Body of pancreas (tissue), 4 donors: ENCODE results near the gene CRYBA2. TPM values are rescaled to one million over a fixed set of nuclear protein-coding genes. Genes with fewer than 3 reads are reported as not detected.

Source experiments
- ATAC-seq: fragments of 150-250 bp; one replicate; pipeline ENCODE4 v1.9.1; 2016
- DNase-seq, 4 donors: peaks; one replicate each; pipeline ENCODE4 v3.0.0-alpha.2; 2019
- H3K27ac ChIP-seq, 4 donors: fragments of 200-600 bp; sonication (generic); 1 replicate in 3 of 4; 2 replicates in 1 of 4; pipeline versions ENCODE4 v1.5.1 to v1.6.1; 2016 to 2019; ENCODE audit warnings: mild to moderate bottlenecking in 1 of 4, mixed read lengths in 1 of 4, moderate library complexity in 1 of 4
- H3K27me3 ChIP-seq, 2 donors: fragments of 200-600 bp; sonication (generic); one replicate each; pipeline ENCODE4 v1.6.0; 2016; ENCODE audit warnings: mild to moderate bottlenecking in 1 of 2
- H3K36me3 ChIP-seq, 2 donors: fragments of 200-600 bp; sonication (generic); replicated peaks in 1 of 2; 2 replicates each; pipeline ENCODE4 v1.5.1; 2016; ENCODE audit warnings: low read depth in 2 of 2; ENCODE audit not compliant: insufficient read depth in 1 of 2
- H3K4me1 ChIP-seq: fragments of 200-600 bp; sonication (generic); one replicate; pipeline ENCODE4 v1.6.0; 2016
- H3K4me3 ChIP-seq, 2 donors: fragments of 200-600 bp; sonication (generic); 1 replicate in 1 of 2; 2 replicates in 1 of 2; pipeline ENCODE4 v1.5.1; 2016 to 2019
- H3K9me3 ChIP-seq, 3 donors: fragments of 200-600 bp; sonication (generic); 1 replicate in 2 of 3; 2 replicates in 1 of 3; pipeline ENCODE4 v1.5.1; 2016
- POLR2A ChIP-seq, 3 donors: fragments of 450-650 bp; IDR thresholded peaks; one replicate each; pipeline ENCODE4 v1.6.1; 2016; ENCODE audit warnings: antibody characterized with exemption in 3 of 3, mild to moderate bottlenecking in 2 of 3
- WGBS, 2 donors: methylation state at CpG; one replicate each; pipeline ENCODE4 v1.1.5; 2017; 5-methylcytosine and 5-hydroxymethylcytosine counted together
- intact Hi-C: fragments of 100-400 bp; cut with DNase I; formaldehyde crosslinking; loops from one replicate; pipeline ENCODE4 v1.15.1; 2023
- total RNA-seq, 2 donors: library from RNA; depleted of rRNA; stranded (reverse); fragments of >200 nt; gene quantifications; one replicate each; pipeline ENCODE4 v1.1.0, GENCODE V29; 2016
- TF ChIP-seq, protein P1 (sequence below), 7 experiments: fragments of 450-650 bp in 4 of 7; fragments of 200-600 bp in 3 of 7; sonication (generic) in 3 of 7; IDR thresholded peaks; one replicate each; pipeline ENCODE4 v1.5.1; 2016 to 2019; ENCODE audit warnings: antibody characterized with exemption in 7 of 7

The CRYBA2 gene
- total RNA-seq, 2 donors from 2014 or later: 23.1 to 26.4 TPM

DNA sequence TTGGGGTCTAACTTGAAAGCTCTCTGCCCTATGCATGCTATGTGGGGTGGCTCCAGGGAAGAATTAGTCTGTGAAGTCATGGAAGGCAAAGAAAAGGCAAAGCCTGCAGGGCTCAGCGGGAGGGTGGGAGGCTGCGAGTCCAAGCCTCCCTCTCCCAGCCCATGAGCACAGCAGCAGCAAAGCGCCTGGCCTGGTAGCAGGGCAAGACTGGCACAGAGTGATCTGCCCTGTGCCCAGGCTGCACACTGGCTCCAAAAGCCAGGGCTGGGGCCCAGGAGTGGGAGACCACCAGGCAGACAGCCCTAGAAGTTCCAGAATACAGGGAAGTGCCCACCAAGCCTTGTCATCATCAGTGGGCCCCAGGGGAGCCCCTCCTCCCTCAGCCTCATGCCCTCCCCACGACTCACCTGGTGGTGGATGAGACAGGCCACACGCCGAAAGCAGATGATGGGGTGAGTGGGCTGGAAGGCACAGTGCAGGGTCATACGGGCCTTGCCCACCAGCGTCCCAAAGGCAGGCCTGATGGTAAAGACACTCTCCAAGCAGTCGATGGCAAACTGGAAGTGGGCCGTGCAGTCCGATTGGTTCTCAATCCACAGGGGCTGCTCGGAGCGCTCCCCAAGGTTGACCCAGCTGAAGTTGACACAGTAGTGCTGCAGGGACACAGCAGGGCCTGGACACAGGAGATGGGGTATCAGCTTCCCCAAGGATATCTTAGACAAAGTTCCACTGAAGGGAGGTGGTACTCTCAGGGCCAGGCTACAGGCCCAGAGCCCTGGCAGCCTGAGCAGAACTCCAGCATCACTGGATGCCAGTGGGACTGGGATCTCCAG is 36.0 kb upstream of the CRYBA2 start:
- ATAC-seq (no peak), DNase-seq (no peak)
- no peak overlapping the region for H3K27ac ChIP-seq
- no peak overlapping the region for H3K4me3 ChIP-seq
- H3K9me3 ChIP-seq: no peaks in the 10 kb centered on the region
- TF ChIP-seq, protein P1, sequence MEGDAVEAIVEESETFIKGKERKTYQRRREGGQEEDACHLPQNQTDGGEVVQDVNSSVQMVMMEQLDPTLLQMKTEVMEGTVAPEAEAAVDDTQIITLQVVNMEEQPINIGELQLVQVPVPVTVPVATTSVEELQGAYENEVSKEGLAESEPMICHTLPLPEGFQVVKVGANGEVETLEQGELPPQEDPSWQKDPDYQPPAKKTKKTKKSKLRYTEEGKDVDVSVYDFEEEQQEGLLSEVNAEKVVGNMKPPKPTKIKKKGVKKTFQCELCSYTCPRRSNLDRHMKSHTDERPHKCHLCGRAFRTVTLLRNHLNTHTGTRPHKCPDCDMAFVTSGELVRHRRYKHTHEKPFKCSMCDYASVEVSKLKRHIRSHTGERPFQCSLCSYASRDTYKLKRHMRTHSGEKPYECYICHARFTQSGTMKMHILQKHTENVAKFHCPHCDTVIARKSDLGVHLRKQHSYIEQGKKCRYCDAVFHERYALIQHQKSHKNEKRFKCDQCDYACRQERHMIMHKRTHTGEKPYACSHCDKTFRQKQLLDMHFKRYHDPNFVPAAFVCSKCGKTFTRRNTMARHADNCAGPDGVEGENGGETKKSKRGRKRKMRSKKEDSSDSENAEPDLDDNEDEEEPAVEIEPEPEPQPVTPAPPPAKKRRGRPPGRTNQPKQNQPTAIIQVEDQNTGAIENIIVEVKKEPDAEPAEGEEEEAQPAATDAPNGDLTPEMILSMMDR (IDR thresholded peaks at IDR 0.05): no peak
- no peak for TF ChIP-seq POLR2A (IDR thresholded peaks at IDR 0.05)
- no peaks in the 10 kb centered on the region for H3K36me3 ChIP-seq
- intact Hi-C loops: no loop called here
- no peaks in the 10 kb centered on the region for H3K4me1 ChIP-seq
- WGBS, 2 donors: 63 to 69% methylated on average over 5 to 13 of the region's 13 CpGs
- no peaks in the 10 kb centered on the region for H3K27me3 ChIP-seq

DNA sequence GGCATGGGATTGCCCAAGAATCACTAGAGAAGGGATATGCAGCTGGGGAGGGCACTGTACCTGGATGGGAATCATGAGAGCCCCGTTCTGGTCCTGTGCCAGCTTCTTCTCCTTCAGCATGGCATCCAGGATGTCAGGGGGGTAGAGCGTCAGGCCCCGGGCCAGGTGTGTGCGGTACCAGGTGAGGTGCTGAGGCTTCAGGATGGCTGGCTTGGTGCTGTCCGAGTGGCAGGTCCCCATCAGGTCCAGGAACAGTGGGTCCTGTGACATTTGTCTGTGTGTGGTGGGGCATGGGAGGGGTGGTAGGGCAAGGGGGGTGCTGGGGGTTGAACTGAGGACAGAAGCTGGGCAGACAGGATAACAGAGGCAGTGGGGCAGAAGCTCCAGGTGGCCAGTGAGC is 34.9 kb upstream of the CRYBA2 start:
- ATAC-seq (no peak), DNase-seq (no peak)
- no peaks in the 10 kb centered on the region for H3K27me3 ChIP-seq
- 60 to 64% methylated on average over 2 to 5 of the region's 5 CpGs for WGBS, 2 donors
- H3K27ac ChIP-seq: no peak overlapping the region
- no peaks in the 10 kb centered on the region for H3K36me3 ChIP-seq
- H3K4me1 ChIP-seq: no peaks in the 10 kb centered on the region
- intact Hi-C loops: no loop called here
- no peak overlapping the region for H3K4me3 ChIP-seq
- TF ChIP-seq, protein P1 (IDR thresholded peaks at IDR 0.05): no peak
- no peaks in the 10 kb centered on the region for H3K9me3 ChIP-seq

DNA sequence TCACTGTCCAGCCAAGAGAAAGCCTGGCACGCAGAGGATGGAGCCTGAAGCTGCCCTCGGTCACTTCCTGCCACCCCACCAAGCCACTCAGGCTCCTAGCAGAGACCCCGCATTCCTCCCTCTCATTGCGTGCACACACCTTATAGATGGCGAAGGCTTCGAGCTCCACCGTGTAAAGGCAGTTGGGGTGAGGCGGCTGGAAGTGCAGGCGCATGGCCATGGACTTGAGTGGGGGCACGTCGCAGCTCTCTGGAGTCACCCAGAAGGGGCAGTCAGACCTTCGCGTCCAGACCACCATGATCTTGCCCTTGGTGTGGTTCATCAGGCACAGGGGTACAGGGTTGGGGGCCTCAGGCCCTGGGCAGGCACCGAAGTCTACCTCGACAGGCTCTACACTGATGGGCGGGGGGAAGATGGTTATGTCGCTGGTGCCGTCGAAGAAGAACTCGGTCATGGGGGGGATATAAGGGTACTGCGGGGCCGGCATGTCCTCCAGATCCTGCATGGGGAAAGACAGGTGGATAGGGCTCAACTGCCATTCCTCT is 34.4 kb upstream of the CRYBA2 start:
- TF ChIP-seq, protein P1 (IDR thresholded peaks at IDR 0.05): no peak
- TF ChIP-seq POLR2A (IDR thresholded peaks at IDR 0.05): no peak
- ATAC-seq (no peak), DNase-seq (no peak)
- no peaks in the 10 kb centered on the region for H3K36me3 ChIP-seq
- no peak overlapping the region for H3K27ac ChIP-seq
- H3K4me1 ChIP-seq: no peaks in the 10 kb centered on the region
- intact Hi-C loops: no loop called here
- H3K4me3 ChIP-seq: no peak overlapping the region
- H3K27me3 ChIP-seq: no peaks in the 10 kb centered on the region
- no peaks in the 10 kb centered on the region for H3K9me3 ChIP-seq
- 76 to 82% methylated on average over 12 to 22 of the region's 22 CpGs for WGBS, 2 donors

DNA sequence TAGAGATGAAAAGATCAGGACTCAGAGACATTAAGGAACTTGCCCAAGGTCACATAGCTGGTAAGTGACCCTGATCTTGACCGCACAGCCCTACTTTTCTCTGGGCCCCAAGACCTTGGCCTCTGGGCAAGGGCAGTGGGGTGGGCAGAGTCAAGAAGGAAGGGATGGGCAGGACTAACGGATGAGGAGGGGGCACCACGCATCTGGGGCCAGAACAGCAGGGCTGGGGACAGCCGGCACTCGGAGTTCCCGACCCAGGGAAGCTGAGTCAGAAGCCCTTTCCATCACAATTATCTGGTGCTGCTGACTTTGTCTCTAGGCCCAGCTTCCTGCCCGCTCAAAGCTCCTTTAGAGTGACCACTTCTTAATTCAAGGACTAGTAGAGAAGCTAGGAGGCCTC is 33.7 kb upstream of the CRYBA2 start:
- intact Hi-C loops: no loop called here
- H3K27me3 ChIP-seq: no peaks in the 10 kb centered on the region

More for the DNA sequence above, 33.7 kb upstream of the CRYBA2 start:
- Histone ChIP-seq H3K27ac (no peak overlapping the region), H3K9me3 (no peaks in the 10 kb centered on the region), H3K4me1 (no peaks in the 10 kb centered on the region), H3K4me3 (no peak overlapping the region), H3K36me3 (no peaks in the 10 kb centered on the region)
- no peak for TF ChIP-seq POLR2A (IDR thresholded peaks at IDR 0.05)
- TF ChIP-seq, protein P1 (IDR thresholded peaks at IDR 0.05): no peak
- 72 to 76% methylated on average over 7 of the region's 7 CpGs for WGBS, 2 donors
- DNase-seq (no peak), ATAC-seq (no peak)
